Hematopoietic multipotent progenitor cell treated with erythropoietin and hydrocortisone succinate and interleukin-3 and kit ligand, for 8 days (in vitro differentiated cells): ENCODE data around the gene FIBIN.
"Not testable (repeated sequence)": the region's sequence is repeated elsewhere in the genome, so short reads cannot be mapped to it uniquely, and the experiment has no call there.

Experiments used
- DNase-seq: peaks from one replicate; pipeline ENCODE4 v3.0.0-alpha.2; 2015

Gene FIBIN

DNA sequence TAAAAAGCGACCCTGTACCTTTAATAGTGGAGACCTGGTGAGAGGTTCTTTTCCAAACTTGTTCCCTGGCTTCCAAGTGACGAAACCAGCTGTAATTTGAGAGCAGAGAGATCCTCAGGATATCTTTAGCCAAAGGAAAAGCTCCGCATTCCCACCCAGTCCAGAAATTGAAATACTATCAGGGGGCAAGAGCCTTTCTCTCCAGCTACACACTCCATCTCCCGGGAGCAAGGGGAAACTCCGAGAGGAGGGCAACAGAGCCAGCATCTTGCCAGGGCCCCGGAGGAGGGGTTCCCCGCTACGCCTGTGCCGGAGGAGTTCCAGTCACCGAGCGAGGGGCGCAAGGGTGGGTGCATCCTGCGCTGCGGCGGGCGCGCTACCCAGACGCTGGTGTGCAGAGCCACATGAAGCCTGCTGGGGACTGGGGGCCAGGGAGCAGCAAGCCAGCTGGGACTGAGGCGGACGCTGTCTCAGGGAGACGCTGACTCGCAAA, at the start of gene FIBIN:
FIBIN (plus strand) TSS at position 148 of the 493 bp plus-strand sequence. CDS start 415 bp downstream, outside the sequence.
- DNase-seq: no peak

DNA sequence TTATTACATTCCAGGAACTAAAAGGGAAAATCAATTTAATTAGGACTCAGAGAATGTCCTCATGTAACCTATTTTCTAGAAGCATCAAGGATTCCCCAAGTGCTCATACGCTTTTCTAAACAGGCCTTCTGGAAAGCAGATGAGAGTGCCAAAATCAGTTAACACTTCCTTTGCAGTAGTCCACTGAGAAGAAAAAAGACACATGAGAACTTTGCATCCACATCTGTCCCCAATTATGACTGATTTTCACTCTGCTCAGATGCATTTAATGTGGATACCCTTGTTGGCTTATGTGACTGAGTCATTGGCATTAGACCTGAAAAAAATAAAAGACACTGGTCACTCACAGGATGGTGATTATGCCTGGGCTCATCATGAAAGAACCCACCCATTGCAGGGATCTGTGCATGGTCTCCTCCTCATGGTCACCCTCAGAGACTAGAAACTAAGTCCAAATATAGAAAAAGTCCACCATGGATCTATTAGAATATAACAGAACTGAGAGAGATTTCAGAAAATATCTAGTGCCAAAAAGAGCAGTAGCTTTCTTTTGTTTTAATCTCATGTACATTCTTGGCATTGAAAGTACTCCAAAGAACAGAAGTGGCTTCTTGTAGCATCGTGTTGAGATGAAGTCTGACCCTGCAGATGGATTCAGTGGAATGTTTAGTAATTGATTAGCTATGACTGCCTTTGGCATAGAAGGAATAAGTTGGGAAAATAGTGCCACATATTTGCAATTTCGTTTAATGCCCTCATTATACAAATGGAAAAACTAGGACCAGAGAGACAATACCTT, 48.8 kb upstream of the FIBIN start:
- no peak for DNase-seq

DNA sequence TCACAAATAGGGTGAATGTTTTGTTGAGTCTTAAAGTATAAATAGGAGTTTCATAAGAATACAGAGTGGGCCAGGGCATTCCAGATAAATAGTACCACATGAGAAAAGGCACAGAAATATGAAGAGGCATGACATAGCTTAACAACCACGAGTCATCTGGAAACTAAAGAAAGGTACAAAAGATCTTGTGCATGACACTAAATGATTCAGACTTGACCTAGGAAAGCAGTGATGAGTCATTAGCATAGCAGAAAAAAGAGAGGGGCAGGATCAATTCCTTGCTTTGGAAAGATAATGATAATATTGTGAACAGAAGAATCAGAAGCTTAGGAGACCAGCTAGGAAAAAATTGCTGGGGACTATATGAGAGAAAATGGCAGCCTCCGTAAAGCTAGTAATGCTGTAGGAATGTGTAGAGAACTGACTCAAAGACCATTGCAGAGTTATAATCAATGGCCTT, 47.6 kb upstream of the FIBIN start:
- DNase-seq: no peak

DNA sequence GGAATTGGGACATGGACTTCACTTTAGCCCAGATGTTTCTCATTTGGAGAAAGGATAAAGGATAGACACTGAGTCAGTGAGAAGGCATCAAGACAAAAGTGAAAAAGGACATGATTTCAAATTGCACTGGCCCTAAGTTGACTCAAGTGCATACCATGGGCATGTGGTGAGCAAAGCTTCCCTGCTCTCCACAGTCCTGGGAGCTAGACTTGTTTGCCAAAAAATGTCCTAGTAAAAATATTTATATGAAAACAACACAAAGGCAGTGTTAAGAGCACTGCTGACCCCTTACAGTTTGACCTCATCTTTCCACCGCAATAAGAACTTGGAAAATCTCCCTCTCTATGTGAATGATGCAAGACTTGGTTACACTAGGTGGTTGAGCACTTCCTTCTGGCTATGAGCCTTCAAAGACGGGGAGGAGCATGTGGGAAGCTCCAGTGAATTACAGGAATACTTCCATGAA, 46.5 kb upstream of the FIBIN start:
- no peak for DNase-seq

DNA sequence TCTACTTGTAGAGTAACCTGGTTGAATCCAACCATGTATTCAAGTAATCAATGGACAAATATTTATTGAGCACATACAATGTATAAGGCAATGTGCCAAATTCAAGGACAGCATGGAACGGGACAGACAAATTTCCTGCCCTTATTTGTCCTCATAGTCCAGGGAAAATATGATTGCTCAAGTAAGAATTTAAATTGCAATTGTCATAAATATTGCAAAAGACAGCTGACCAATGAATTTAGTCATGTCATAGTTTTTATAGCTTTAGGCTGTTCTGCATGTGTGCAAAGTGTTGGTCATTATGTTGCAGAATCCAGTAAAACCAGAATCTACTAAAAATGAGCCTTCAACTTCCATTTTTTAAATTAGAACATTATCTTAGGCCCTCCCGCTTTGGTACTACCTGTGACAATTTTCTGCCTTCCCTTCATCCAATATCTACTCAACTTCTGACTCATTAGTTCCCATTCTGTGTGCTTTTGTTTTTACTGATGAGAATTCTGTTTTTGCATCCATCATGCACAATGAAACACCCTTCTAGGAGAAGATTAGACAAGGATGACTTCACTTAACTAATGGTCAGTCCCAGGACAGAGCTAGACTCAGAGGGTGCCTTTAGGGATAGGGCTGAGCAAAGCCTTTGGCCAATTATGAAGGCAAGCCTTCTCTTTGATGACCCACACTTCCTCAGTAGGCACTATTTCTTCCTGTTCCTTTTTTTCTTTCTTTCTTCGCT, 45.8 kb upstream of the FIBIN start:
- DNase-seq: no peak

DNA sequence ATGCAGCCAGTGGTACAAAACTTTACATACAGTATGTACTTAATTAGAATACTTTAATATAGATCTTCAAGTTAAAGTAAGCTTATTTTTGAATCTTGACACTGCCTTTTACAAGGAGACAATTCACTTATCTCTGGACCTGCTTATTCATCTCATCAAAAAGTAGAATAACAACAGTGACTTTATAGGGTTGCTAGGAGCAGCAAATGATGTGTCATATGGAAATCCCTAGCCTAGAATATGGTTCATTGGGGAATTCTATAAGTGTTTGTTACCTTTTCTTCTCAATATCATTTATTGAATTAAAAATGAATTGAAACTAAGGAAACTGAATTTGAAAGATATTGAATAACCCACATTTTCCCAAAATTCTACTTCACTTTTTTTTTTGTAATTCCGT, 45.0 kb upstream of the FIBIN start:
- no peak for DNase-seq

DNA sequence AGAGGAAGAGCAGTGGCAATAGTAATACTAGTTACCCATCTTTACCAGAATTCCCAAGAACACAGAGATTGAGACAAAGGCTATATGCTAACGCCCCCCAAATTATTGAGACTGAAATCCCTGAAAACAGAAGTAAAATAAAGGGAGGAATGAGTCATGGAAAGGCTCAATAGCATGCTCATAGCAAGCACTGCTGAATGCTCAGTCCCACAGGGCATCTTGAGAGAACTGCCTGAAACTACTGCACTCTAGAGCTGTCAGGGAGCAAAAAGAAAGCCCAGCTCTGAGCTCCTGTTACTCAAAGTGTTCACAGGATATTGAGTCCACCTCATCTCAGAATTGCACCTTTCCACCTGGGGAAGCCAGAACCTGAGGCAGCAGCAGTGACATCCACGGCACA, 44.1 kb upstream of the FIBIN start:
- no peak for DNase-seq

DNA sequence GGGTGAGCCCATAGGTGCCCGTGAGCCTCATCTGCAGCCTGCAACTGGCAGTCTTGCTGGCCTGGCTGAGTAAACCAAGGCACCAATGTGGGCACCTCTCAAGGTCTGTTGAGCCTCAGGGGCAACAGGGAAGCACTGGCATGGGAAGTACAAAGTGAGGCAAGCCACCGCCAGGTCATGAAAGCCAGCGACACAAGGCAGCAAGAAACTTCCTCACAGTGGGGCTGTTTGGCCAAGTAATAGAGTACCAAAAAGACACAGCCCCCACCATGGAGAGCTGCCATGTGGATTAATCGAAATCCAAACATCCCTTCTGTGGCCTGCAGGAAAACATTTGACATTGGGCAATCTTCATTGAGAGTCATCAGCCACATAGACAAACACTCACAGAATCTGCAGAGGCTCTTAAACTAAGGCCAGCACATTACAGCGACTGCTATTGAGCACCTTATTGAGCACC, 43.6 kb upstream of the FIBIN start:
- no peak for DNase-seq

DNA sequence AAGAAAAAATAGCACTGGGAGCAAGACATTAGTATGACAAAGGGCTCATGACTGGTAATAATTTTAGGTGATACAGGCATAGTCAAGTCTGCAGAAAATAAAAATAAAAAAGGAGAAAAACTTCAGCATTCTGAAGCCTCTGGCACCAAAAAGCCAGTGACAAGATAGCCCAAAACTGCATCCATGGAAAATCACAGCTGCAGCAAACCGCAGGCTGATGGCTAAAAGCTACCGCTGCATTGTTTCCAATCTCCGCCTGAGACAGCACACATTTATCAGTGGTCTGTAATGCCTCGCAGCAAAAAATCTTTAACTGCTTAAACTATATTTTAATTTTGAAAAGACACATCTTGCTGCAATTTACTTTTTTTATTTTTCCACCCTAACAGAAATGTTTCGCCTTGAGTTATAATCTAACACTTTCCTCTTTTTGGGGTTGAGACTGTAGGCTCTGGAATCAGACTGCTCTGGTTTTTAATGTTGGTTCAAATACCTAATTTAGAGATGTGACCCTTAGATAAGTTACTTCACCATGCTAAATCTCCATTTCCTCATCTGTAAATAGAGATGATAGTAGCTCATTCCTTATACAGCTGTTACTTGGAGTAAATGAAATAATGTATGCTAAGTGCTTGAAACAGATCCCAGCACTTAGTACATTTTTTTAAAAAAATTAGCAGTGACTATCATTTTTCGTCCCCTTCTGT, 42.0 kb upstream of the FIBIN start:
- no peak for DNase-seq

DNA sequence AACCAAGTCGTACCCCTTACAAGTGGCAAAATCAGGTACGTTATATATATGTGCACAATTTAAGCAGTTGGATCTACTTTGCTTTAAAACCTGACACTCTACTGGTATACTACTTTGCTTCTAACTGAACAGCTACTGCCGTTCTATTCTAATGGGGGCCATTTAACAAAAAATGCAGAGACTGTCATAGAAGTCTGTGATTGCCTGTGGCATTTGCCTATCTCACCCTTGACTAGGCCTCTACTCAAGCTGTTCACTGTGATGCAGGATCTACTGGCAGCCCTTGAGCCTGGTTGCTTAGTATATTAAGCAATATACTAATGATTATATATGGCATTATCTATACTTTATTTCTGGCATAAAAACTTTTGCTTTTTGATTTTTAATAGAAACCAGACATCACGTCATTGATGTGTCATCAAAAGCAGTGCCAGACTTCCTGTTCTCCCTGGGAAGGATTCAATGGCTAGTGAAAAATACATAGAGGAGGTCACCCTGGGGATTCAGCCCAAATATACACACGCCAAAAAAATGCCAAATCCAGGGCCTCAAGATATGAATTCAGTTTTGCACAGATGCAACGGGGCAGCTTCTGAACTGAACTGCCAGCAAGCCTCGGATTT, 40.0 kb upstream of the FIBIN start:
- no peak for DNase-seq

DNA sequence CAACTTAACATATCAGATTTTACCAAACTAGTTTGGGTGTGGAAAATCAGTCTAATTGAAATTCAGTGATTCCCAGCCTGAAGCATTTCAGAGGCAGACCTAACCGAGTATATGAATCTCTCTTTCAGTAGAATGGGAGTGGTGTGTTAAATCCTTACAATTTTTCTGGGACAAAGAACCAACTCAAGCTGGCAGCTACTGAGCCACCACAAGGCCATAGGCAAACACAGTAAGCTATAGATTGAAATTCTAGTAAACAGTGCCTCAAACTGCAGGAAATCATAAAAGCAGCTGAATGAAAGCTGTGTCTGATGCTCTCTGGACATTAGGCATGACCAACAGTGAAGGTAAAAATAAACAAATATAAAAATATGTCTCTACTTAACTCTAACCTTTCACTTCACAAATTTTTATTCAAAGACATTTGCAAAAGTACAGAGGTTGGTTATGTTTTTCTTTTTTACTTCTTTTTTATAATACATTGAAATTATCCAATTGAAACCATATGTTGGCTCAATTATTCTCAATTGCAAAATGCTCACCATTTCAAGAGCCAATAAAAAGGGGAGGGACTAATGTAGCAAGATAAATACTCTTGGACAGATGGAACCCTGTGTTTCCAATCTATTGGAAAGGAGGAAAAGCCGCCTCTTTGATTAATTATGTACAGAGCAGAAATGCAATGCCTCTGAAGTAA, 35.8 kb upstream of the FIBIN start:
- DNase-seq: no peak

DNA sequence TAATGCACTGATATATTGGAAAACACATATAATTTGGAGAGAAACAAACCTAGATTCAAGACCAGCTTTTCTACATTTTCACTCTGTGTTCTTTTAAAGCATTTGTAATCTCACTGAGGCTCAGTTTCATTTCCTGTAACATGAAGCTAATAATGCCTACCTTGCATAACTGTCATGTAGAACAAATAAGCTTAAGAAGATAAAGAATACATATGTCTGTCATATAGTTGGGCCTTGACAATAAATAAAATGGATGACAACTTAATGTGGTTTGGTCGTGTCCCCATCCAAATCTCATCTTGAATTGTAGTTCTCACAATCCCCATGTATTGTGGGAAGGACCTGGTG, 35.2 kb upstream of the FIBIN start:
- no peak for DNase-seq

DNA sequence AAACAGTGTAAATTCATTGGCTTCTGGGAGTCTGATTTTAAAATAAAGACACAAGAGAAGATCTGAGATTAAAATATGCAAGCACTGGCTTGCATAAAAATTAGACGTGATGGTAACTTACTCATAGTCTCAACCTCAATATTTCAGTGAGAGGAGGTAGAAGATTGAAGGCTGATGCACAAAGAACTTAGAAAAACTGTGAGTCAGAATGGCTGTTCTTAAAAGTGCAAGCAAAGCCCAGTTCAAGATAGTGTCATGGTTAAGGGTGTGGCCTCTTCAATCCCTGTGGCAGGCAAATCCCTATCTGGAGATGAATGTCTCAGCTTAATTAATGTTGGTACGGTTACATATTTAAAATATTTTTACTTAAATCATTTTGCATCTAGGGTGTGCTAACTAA, 33.6 kb upstream of the FIBIN start:
- no peak for DNase-seq

DNA sequence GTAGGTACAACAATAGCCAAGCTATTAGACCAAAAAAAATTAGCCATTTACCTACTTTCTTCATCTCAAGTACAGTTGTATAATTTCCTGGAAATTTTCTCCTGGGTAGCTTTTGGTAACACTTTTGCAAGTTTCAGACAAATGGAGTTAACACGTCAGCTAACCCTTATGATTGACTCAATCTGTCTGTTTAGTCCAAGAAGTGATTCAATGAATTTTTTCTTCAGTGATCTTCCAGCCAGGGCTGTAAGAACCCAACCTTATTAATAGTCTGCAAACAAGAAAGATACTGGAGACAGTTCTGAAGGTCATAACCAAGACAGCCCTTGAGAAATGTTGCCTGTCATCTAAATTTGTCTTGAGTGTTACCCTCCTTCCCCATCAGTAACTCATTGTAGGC, 30.1 kb upstream of the FIBIN start:
- DNase-seq: no peak

DNA sequence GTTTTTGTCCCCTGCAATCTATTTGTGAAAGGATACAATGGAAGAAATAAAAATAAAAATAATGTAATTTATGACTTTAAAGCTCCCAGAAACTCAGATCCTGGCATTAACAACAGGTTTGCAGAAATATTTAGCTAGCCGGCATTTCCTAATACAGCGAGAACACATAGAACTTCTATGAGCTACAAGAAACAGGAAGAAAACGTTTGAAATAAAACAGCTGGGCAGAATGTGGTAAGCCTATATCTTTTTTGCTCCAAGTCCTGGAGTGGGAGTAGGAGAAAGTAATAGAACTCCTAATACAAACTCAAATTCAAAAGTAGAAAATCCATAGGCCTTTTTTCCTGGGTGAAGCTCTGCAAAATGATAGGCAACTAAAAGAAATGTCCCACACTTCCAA, 29.6 kb upstream of the FIBIN start:
- no peak for DNase-seq

DNA sequence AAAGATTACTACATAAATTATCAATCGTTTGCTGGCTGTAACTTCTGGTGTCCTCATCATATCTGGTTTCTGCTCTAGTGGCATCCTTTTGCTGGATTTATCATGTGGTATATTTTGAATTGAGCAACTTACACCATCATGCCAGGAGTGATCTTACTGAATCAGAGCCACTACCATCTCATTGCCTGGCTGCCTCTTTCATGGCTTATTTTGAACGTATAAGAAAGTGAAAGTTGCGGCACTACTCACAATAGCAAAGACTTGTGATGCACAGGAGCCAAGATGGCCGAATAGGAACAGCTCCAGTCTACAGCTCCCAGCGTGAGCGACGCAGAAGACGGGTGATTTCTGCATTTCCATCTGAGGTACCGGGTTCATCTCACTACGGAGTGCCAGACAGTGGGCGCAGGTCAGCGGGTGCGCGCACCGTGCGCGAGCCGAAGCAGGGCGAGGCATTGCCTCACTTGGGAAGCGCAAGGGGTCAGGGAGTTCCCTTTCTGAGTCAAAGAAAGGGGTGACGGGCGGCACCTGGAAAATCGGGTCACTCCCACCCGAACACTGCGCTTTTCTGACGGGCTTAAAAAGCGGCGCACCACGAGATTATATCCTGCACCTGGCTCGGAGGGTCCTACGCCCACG, 28.9 kb upstream of the FIBIN start:
- not testable (repeated sequence) for DNase-seq

DNA sequence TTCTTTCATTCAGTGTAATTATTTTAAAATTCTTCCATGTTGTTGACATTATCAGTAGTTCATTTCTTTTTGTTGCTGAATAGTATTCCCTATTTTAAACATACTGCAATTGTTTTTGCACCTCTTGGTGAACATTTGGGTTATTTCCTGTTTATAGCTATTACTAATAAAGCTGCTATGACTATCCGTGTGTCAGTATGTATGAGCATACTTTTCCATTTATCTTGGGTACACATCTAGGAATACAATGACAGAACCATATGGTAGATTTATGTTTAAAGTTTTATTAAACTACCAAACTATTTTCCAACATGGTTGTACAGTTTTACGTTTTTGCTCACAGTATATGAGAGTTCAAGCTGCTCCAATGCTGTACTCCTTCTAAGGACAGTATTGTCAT, 22.0 kb upstream of the FIBIN start:
- no peak for DNase-seq

DNA sequence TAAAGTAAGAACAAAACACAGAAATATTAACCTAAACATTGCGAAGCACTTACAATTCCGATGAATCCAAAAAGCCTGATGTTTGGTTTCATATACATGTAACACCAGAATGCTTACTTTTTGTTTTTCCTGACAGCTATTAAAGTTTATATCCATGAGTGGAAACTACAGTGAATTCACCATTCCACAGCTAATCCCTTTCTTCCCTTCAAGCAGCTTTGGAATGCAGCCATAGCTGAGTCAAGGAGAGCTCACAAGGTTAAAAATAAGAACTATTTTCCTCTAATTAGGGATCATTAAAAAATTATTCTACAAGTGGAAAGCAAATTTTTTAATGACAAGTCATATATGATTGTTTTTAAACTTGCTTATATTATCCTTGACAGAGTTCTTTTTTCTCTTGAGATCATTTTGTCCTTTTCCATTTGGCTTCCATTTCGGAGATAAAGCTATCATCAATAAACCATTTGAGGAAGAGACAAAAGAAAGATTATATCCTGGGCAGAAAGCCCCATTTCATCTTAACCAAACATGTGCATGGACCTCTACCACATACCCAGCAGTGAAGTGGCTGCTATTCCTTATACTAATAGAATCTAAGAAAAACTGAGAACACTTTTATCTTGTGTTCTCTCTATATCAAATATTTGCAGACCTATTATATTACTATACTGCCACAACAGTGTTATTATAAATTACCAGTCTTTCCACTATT, 19.7 kb upstream of the FIBIN start:
- DNase-seq: no peak

DNA sequence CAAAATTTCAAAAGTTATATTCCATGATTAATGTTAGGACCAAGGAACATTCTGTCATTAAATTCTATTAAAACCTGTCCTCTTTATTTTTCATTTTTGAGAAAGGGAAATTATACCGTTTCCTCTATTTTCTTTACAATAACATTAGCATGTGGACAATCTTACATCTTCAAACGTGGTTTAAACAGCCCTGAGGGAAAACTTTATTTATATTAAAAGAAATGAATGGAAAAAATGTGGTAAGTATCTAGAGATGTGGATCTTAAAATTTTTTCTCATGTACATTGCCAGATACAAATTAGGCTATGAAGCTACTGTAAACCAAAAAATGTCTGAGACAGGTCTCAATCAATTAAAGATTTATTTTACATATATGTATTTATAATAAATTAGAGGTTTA, 18.9 kb upstream of the FIBIN start:
- DNase-seq: no peak

DNA sequence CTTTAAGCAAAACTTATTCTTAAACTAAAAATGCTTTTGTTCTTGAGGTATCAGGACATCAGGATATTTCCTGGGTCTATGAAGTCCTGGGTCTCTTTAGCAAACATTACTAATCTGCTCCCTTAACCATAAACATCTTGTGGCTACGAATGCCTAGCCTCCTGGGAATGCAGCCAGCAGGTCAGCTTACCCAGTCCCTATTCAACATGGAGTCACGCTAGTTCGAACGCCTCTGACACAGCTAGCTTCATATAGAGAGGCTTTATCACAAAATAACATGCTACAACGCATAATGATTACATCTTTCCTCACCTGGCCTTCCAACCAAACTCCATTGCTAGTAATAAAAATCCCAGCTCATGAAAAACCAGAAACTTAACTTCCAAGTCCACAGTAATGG, 17.5 kb upstream of the FIBIN start:
- no peak for DNase-seq

DNA sequence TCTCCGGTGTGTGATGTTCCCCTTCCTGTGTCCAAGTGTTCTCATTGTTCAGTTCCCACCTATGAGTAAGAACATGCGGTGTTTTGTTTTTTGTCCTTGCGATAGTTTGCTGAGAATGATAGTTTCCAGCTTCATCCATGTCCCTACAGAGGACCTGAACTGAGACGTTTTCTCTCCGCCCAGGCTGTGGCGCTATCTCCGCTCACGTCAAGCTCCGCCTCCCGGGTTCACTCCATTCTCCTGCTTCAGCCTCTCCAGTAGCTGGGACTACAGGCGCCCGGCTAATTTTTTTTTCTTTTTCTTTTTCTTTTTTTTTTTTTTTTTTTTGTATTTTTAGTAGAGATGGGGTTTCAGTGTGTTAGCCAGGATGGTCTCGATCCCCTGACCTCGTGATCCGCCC, 16.7 kb upstream of the FIBIN start:
- not testable (repeated sequence) for DNase-seq
